Hepatocyte (in vitro differentiated cells): ENCODE data around the gene CYLC1.
A peak's percentile ranks its signal among the peaks of the same experiment; 100 is the strongest.

Experiments used
- EZH2 ChIP-seq: fragments of 200-600 bp; sonication (generic); IDR thresholded peaks from 2 replicates; pipeline ENCODE4 v1.6.1; 2016; ENCODE audit warnings: antibody characterized with exemption, mild to moderate bottlenecking, borderline replicate concordance
- TF ChIP-seq, protein P1 (sequence below): fragments of 200-600 bp; sonication (generic); IDR thresholded peaks from 2 replicates; pipeline ENCODE4 v1.5.1; 2016; ENCODE audit warnings: antibody characterized with exemption, mild to moderate bottlenecking; ENCODE audit not compliant: poor library complexity

DNA sequence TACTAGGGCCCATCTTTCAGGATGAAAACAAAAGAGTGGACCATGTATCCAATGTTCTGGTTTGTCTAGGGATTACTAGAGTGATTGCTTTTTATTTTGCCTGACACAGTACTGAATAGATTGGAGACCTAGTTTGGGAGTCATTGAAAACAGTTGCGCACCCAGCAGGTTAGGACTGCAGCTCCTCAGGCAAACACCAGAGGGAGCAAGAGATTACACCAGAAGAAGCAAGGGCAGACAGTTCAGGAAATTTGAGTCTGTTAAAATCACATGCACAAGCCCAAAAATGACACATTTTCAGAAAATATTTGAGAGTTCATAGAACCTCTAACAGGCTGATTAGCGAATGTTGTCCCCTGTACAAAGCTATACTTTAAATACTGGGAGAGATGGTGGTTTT lies 55.6 kb downstream of the CYLC1 start:
- TF ChIP-seq, protein P1, sequence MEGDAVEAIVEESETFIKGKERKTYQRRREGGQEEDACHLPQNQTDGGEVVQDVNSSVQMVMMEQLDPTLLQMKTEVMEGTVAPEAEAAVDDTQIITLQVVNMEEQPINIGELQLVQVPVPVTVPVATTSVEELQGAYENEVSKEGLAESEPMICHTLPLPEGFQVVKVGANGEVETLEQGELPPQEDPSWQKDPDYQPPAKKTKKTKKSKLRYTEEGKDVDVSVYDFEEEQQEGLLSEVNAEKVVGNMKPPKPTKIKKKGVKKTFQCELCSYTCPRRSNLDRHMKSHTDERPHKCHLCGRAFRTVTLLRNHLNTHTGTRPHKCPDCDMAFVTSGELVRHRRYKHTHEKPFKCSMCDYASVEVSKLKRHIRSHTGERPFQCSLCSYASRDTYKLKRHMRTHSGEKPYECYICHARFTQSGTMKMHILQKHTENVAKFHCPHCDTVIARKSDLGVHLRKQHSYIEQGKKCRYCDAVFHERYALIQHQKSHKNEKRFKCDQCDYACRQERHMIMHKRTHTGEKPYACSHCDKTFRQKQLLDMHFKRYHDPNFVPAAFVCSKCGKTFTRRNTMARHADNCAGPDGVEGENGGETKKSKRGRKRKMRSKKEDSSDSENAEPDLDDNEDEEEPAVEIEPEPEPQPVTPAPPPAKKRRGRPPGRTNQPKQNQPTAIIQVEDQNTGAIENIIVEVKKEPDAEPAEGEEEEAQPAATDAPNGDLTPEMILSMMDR, result peak; percentile 46
- TF ChIP-seq EZH2, result no peak
